ENCODE data around the gene KPNB1. TPM values are rescaled to one million over a fixed set of nuclear protein-coding genes. Genes with fewer than 3 reads are reported as not detected.

The KPNB1 gene
- total RNA-seq, 1 donor from 2014 or later: 365 TPM

- ChIA-PET POLR2A (no interaction called here), CTCF (no interaction called here)
- Mint-ChIP-seq H3K27ac (no peak overlapping the region), H3K4me1 (no peaks in the 10 kb centered on the region), H3K27me3 (no peaks in the 10 kb centered on the region), H3K36me3 (ENCODE audit: low read depth) (peaks cover 55% of the 10 kb centered on the region), H3K4me3 (no peak overlapping the region), H3K9me3 (no peaks in the 10 kb centered on the region)
- TF ChIP-seq, protein P1, sequence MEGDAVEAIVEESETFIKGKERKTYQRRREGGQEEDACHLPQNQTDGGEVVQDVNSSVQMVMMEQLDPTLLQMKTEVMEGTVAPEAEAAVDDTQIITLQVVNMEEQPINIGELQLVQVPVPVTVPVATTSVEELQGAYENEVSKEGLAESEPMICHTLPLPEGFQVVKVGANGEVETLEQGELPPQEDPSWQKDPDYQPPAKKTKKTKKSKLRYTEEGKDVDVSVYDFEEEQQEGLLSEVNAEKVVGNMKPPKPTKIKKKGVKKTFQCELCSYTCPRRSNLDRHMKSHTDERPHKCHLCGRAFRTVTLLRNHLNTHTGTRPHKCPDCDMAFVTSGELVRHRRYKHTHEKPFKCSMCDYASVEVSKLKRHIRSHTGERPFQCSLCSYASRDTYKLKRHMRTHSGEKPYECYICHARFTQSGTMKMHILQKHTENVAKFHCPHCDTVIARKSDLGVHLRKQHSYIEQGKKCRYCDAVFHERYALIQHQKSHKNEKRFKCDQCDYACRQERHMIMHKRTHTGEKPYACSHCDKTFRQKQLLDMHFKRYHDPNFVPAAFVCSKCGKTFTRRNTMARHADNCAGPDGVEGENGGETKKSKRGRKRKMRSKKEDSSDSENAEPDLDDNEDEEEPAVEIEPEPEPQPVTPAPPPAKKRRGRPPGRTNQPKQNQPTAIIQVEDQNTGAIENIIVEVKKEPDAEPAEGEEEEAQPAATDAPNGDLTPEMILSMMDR (IDR thresholded peaks at IDR 0.05): no peak
- intact Hi-C loops (cut with micrococcal nuclease): no loop called here
- ATAC-seq (ENCODE audit: low read depth) (no peak), DNase-seq (no peak)
These were observed 28.2 kb upstream of the KPNB1 start for GRCh38 chr17:47621293-47622179.

GRCh38 chr17:47622180-47622549 lies 27.6 kb upstream of the KPNB1 start:
- TF ChIP-seq, protein P1 (IDR thresholded peaks at IDR 0.05): no peak
- H3K9me3 Mint-ChIP-seq: no peaks in the 10 kb centered on the region
- H3K27me3 Mint-ChIP-seq: no peaks in the 10 kb centered on the region
- intact Hi-C loops (cut with micrococcal nuclease): no loop called here
- ATAC-seq (ENCODE audit: low read depth): no peak
- POLR2A ChIA-PET: no interaction called here
- H3K4me3 Mint-ChIP-seq: no peak overlapping the region
- H3K27ac Mint-ChIP-seq: no peak overlapping the region
- DNase-seq: no peak
- CTCF ChIA-PET: no interaction called here
- H3K36me3 Mint-ChIP-seq (ENCODE audit: low read depth): peaks cover 55% of the 10 kb centered on the region
- H3K4me1 Mint-ChIP-seq: no peaks in the 10 kb centered on the region

DNA sequence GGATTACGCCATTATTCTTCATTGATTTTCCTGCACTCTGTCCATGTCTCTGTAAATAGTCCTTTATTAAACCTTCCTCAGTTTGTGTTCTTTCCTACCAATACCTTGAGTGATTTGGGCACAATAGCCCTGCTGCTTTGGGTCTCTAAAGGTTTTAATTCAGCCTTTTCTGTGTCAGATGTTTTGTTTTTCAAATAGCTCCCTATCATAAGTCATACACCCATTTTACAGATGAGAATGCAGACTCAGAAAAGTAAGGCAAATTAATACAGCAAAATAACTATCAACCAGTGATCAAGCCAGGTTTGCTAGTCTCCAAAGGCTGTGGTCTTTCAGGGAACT lies 25.0 kb upstream of the KPNB1 start:
- Mint-ChIP-seq H3K4me3 (no peak overlapping the region), H3K36me3 (ENCODE audit: low read depth) (peaks cover 38% of the 10 kb centered on the region), H3K27me3 (no peaks in the 10 kb centered on the region), H3K27ac (no peak overlapping the region), H3K9me3 (no peaks in the 10 kb centered on the region), H3K4me1 (no peaks in the 10 kb centered on the region)
- DNase-seq (no peak), ATAC-seq (ENCODE audit: low read depth) (no peak)
- ChIA-PET POLR2A (no interaction called here), CTCF (interaction anchor here (2.2 kb wide), 1 partner anchor 9 kb away, joined by 7 read pairs; no protein-coding TSS in a partner anchor)
- intact Hi-C loops (cut with micrococcal nuclease): no loop called here
- TF ChIP-seq, protein P1 (IDR thresholded peaks at IDR 0.05): no peak

- Mint-ChIP-seq H3K36me3 (ENCODE audit: low read depth) (peaks cover 12% of the 10 kb centered on the region), H3K27me3 (no peaks in the 10 kb centered on the region), H3K27ac (no peak overlapping the region), H3K9me3 (no peaks in the 10 kb centered on the region), H3K4me1 (no peaks in the 10 kb centered on the region), H3K4me3 (no peak overlapping the region)
- POLR2A ChIA-PET: interaction anchor here (0.6 kb wide), 1 partner anchor 813 kb away, joined by 3 read pairs; no protein-coding TSS in a partner anchor
- ATAC-seq (ENCODE audit: low read depth): no peak
- CTCF ChIA-PET: no interaction called here
- intact Hi-C loops (cut with micrococcal nuclease): no loop called here
- TF ChIP-seq, protein P1 (IDR thresholded peaks at IDR 0.05): no peak
- DNase-seq: no peak
These were observed 21.6 kb upstream of the KPNB1 start for GRCh38 chr17:47628014-47628566.

DNA sequence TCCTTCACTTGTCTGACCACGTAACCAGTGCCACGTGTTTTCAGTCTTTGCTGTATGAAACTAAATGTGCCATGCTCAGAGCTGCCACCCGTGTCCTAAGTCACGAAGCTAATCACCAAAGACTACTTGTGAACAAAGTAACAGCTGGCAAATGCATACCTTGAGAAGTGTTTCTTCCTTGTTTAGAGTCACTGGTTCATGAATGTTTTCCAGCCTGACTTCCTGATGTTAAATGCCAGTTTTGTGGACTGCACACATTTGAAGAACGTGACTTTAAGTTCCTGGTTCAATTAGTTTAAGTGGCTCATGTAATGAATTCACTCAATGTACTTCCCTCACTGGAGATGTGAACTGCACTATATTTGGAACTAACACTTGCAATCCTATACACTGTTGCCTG lies 19.9 kb upstream of the KPNB1 start:
- TF ChIP-seq, protein P1 (IDR thresholded peaks at IDR 0.05): no peak
- H3K27ac Mint-ChIP-seq: no peak overlapping the region
- H3K27me3 Mint-ChIP-seq: no peaks in the 10 kb centered on the region
- H3K4me1 Mint-ChIP-seq: no peaks in the 10 kb centered on the region
- ChIA-PET POLR2A (interaction anchor here (1.4 kb wide), 1 partner anchor 19 kb away, joined by 3 read pairs; no protein-coding TSS in a partner anchor), CTCF (no interaction called here)
- H3K36me3 Mint-ChIP-seq (ENCODE audit: low read depth): peaks cover 6% of the 10 kb centered on the region
- intact Hi-C loops (cut with micrococcal nuclease): no loop called here
- H3K9me3 Mint-ChIP-seq: no peaks in the 10 kb centered on the region
- ATAC-seq (ENCODE audit: low read depth) (no peak), DNase-seq (no peak)
- H3K4me3 Mint-ChIP-seq: no peak overlapping the region

All from activated B cell treated with CpG ODN at 0.5 μM for 24 hours (primary cell).